ENCODE data around the gene FOXL3.

- TF ChIP-seq CTCF (IDR thresholded peaks at IDR 0.05) (no peak), ZFX (IDR thresholded peaks at IDR 0.05; ENCODE audit: borderline replicate concordance) (no peak)
These were observed 36.9 kb downstream of the FOXL3 start for GRCh38 chr7:326809-327232.
